ENCODE data around the gene CCL5. TPM values are rescaled to one million over a fixed set of nuclear protein-coding genes. Genes with fewer than 3 reads are reported as not detected.

Gene CCL5
- polyA plus RNA-seq, 4 donors, result 1.3 to 2.1 (median 1.4) TPM

DNA sequence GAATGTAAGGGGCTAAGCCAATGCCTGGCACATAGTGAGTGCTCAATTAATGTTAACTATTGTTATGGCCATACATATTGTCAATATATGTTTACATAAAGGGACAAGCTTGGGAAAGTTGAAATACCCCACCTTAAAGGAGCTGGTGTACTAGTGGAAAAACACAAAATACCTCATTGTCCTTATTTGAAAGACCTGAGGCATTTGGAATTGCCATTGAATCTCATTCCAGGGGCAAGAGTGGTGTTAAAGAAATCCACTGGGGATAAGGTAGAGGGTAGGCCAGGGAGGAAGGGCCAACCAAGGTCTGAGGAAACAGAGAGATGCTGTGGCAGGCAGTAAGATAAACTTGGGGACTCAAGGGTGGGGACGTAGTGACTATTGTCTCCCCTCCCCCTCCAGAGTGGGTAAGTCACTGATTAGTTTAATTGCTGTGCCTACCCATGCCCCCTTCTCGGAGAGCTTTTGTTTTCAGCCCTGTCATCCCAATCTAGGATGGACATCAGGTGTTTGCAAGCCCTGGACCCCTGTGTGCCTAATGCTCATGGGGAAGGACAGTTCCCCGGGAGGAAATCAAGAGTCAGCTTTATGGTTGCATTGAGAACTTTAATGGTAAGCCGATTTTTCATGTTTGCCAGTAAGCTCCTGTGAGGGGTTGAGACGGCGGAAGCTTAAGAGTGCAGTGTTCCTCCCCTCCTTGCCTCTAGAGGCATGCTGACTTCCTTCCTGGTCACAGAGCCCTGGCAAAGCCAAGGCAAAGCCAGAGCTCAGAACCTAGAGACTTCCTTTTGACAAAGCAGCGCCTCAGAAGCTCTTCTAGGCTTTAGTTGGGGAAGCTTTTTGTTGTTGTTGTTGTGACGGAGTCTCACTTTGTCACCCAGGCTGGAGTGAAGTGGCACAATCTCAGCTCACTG, 9.0 kb downstream of the CCL5 start:
- no peak for DNase-seq (ENCODE audit: low read depth in 4 of 4, low spot score in 2 of 4)

DNA sequence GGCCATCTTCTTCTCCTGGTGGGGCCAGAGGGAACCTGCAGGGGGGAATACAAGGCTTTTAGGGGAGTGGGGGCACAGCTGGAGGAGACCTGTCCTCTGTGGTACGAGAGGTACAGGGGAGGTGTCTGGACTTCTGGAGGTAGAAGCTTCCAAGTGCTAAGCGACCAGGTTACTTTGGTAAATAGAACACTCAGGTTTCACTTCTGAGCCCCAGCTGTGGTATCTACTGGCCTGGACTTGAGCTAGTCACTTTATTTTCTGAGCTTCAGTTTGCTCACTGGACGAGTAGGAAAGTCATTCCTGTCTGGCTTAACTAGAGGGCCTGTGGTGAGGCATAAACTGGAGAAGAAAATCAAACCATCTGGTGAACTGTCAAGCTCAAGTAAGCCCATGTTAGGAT, 11.4 kb downstream of the CCL5 start, which contains the start of gene HEATR9:
Gene HEATR9 (minus strand): TSS at position 155 of the 400 bp plus-strand sequence. CDS start 149 bp downstream, at position 6.
- DNase-seq (ENCODE audit: low read depth in 4 of 4, low spot score in 2 of 4), result no peak

DNA sequence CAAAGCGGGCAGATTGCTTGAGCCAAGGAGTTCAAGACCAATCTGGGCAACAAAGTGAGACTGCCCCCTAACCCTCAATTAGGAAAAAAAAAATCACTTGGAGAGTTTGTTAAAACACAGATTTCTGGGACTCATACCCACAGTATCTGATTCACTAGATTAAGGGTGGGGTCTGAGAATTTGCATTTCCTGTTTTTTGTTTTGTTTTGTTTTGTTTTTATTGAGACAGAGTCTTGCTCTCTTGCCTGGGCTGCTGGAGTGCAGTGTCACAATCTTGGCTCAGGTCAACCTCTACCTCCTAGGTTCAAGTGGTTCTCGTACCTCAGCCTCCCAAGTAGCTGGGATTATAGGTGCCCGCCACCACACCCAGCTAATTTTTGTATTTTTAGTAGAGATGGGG, 12.6 kb downstream of the CCL5 start:
- DNase-seq (ENCODE audit: low read depth in 4 of 4, low spot score in 2 of 4), result no peak

DNA sequence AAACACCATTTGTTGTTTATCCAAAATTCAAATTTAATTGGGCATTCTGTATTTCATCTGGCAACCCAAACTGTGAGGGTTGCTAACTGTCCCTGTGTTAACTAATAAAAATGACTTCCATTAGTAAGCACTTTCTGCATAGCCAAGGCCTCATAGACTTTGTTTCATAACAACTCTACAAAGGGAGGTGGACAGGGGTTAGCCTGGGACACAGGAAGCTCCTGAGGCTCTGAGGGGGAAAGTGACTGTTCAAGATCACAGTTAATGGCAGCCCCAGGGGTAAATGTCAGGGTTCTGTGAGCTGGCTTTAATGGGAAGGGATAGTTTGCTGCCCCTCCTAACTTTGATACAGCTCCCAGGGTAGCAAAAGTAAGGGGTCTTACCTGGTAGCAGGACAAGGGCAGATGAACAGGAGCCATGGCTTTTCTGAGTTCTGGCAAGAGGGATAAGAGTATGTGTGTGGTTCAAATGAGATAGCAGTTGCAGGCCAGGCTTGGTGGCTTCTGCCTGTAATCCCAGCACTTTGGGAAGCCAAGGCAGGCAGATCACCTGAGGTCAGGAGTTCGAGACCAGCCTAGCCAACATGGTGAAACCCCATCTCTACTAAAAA, 13.7 kb downstream of the CCL5 start:
- DNase-seq (ENCODE audit: low read depth in 4 of 4, low spot score in 2 of 4), result no peak

DNA sequence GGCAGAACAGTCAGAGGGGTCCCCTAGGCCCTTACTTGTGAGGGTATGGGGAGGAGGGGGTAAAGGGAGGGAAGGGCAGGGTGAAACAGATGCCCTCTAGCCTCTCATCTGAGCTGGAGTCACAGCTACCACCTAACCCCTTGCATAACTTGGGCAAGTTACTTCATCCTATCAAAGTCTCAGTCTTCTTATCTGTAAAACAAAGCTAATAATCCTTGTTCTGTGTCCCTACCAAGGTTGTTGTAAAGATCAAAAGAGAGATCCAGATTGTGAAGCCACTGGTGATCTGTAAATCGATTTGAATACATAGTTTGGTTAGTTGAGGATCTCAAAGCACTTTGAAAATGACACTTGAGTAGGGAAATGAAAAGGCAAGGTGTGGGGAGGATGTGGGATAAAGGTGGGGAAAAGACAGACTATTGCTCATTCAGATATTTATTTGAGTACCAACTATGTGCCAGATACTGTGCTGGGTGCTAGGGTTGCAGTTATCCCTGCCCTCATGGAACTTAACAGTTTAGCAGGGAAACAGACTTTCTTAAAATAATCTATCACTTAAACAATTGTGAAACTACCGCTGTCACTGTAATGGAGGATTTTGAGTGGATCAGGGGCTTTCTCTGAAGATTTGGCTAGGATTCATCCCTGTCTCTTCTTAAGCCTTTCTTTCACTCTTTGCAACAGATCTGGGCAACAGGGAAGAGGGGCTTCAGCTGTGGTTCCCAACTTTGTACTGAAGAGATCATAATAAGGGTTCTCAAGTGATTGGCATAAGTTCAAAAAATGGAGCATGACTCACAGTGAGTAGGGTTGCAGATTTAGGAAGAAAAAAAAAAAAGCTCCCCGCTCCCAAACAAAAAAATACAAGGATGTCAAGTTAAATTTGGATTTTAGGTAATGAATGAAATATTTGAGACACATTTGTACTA, 14.5 kb downstream of the CCL5 start:
- no peak for DNase-seq (ENCODE audit: low read depth in 4 of 4, low spot score in 2 of 4)

DNA sequence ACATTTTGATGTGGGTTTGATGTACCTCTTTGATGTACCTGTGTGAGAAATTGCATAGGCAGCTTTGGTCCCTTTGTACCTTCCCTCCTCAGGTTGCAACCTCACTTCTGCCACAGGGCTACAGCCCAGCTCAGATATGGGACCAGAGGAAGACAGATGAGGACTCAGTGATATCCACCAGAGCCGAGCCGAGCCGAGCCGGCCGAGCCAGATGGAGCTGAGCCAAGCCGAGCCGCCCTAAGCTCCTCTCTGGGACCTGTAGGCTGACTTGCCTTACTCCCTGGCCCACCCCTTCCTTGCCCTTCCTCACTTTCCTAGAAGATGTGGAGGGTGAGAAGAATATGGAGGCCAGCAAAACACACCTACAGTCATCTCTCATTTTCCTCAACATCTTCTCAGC, 15.3 kb downstream of the CCL5 start:
- DNase-seq (ENCODE audit: low read depth in 4 of 4, low spot score in 2 of 4), result no peak

DNA sequence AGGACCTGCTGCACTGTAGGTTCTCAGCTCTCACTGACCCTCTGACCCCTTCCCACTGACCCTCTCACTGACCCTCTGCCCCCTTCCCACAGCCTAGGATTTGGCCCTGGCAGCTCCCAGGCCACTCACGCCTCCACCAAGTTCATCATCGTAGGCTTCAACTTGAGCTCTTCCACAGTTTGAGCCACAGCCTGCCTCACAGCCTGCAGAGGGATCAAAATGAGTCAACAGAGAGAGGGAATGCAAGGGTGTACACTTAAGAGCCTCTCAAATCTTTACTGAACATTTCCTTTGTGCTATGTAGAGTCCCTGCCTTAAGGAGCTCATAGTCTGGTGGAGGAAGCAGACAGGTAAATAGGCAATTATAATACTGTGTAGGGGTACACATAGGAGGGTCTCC, 23.6 kb downstream of the CCL5 start:
- no peak for DNase-seq (ENCODE audit: low read depth in 4 of 4, low spot score in 2 of 4)

DNA sequence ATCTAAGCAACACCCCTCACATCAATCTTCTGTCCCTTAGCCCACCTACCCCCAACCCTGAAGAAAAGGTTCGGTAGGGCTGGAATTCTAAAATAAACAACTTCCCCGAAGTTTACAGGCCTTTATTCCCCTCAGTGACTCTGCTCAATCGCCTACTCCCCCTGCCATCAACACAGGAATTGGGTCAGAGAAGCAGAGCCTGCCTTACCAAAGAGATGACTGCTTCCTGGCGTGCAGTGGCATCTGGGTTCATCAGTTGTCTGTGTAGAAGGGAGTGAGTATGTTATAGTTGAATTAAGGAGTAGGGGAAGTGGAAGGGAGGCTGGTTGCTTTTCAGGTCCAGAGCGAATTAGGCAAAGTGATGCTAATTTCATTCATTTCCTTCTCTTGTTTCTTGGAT, 24.2 kb downstream of the CCL5 start:
- DNase-seq (ENCODE audit: low read depth in 4 of 4, low spot score in 2 of 4), result no peak

DNA sequence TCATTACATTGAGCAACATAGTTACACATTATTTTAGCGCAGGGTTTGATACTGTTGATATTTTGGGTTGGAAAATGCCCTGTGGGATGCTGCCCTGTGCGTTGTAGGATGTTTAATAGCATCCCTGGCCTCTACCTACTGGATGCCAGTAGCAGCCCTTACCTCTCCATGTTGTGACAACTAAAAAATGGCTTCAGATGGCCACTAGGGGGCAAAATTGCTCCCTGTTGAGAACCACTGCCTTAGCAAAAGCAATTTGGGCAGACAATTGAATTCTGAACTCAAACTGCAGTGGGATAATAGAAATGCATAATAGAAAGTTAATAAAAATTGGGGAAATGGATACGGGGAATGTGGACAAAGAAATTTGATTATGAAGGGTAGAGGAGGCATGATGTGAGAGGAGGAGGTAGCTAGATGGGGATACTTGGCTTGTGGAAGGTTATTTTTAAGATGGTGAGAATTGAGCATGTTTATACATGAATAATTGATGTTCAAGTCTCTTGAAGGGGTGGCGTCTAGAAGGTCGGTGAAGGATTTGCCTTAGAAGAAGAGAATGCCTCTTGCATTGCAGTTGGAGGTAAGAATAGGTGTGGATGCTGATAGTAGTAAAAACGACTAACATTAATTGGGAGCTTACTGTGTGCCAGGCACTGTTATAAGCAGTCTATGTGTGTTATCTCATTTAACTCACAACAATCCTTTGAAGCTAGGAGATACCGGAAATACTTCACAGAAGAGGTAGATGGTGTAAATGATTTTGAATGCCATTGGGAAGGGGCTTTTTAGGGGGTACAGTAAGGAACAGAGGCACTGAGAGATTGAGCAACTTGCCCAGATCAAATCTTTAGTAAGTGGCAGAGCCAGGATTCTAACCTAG, 30.5 kb downstream of the CCL5 start:
- DNase-seq (ENCODE audit: low read depth in 4 of 4, low spot score in 2 of 4), result peak; percentile 21 to 61 (median 48)

DNA sequence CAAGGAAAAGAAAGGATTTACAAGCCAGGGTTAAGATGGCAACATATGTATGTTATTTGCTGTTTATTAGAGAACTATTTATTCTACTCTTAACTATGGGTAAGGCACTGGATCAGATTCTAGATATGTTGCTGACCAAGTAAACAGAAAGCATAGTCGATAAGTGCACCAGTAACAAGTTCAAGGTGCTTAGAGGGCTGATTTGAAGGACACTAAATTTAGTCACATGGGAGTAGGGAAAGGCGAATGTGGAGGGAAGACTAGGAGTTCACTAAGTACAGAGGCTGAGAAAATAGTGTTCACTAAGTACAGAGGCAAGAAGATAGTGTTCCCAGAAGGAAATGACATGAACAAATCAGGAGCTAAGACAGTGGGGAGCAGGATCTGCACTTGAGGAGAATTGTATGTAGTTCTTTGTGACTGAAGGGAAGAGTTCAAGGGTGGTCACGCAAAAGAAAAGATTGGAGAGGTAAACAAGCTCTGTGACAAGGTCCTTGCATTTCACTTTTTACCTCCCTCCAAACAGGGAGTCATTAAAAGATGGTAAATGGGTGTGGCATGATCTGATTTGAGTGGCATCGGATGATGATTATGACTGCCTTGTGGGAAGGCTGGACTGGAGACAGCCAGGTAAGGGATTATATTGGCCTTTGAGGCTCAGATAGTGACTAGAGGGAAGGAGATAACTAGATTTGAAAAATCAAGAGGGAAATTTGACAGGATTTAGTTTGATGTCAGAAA, 32.4 kb downstream of the CCL5 start:
- DNase-seq (ENCODE audit: low read depth in 4 of 4, low spot score in 2 of 4), result no peak

DNA sequence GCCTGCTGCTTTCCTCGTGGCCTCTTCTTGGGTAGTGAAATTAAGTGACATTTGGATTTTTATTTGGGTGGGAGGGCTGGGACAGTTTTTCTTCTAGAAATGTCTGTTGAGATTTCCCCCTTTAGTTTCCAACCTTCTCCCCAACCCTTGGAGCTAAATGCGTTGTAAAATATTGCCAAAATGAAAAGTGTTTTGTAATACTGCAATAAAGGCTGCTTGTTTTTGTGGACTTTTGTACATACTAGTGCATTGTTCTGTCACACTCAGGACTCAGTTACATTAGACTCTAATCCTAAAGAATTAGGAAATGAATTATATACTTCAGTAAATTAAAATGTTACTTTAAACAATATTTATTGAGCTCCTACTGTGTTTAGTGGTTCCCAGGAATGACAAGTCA, 33.2 kb downstream of the CCL5 start:
- no peak for DNase-seq (ENCODE audit: low read depth in 4 of 4, low spot score in 2 of 4)

DNA sequence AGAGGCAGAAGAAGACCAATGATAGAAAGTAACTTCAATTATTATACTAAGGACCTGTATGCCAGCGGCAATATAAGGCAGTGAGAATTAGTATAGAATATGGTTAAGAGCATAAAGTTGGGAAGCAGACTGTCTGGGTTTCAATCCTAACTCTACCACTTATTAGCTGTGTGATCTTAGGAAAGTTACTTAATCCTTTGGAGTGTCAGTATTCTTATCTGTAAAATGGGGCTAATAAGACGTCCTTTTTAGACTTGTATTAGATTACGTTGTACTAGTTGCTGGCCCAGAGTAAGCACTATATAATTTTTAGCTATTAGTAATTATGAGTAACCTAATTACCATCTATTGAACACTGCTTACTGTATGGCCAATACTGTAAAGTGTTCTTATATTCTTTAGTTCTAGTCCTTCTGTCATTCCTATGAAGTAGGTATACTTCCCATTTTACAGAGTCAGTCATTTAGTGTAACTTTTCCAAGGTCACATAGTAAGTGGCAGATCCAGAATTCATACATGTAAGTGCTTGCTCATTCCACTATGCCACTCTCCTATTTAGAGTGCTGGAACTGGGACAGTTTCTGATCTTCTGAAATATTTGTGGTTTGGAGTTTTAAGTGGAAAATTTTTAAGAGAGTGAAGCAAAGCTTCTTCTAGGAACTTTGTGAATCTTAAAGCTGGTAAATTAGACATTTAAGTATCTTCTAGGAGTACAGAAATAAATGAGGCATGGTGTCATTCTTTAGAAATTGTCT, 33.9 kb downstream of the CCL5 start:
- no peak for DNase-seq (ENCODE audit: low read depth in 4 of 4, low spot score in 2 of 4)

DNA sequence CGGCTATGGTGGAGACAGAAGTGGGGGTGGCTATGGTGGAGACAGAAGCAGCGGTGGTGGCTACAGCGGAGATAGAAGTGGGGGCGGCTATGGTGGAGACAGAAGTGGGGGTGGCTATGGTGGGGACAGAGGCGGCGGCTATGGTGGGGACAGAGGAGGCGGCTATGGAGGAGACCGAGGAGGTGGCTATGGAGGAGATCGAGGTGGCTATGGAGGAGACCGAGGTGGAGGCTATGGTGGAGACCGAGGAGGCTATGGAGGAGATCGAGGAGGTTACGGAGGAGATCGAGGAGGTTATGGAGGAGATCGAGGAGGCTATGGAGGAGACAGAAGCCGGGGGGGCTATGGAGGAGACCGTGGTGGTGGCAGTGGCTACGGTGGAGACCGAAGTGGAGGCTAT, 35.6 kb downstream of the CCL5 start:
- DNase-seq (ENCODE audit: low read depth in 4 of 4, low spot score in 2 of 4), result no peak

DNA sequence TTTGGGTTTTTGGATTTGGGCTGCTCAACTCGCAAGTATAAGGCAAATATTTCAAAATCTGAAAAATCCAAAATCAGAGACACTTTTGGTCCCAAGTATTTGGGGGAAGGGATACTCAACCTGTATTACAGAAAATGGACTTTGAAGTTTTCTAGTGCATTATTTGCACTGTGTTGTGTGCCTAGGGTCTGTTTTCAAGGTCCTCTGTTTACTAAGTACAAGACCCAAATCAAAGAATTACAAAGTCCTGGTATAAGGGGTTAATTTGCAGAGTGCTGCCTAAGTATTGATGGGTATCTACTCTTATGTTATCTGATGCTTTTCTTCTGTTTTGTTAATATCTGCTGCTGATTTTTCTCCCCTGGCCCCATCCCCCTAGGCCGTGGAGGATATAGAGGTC, 36.5 kb downstream of the CCL5 start:
- DNase-seq (ENCODE audit: low read depth in 4 of 4, low spot score in 2 of 4), result no peak

DNA sequence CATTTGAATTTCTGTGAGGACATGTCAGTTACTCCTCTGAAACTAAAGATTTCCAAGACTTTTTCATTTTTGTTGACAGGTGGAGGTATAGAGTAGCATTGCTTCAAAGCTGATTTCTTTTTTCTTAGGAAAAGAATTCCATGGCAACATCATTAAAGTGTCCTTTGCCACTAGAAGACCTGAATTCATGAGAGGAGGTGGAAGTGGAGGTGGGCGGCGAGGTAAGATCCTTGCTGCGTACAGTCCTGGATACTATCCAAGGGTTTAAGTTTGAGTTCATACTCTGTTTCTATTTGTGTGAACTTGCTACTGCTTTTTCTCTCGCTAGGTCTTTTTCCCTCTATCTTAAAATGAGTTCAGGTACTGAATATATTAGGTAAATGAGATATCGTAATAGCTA, 37.9 kb downstream of the CCL5 start:
- DNase-seq (ENCODE audit: low read depth in 4 of 4, low spot score in 2 of 4), result no peak

DNA sequence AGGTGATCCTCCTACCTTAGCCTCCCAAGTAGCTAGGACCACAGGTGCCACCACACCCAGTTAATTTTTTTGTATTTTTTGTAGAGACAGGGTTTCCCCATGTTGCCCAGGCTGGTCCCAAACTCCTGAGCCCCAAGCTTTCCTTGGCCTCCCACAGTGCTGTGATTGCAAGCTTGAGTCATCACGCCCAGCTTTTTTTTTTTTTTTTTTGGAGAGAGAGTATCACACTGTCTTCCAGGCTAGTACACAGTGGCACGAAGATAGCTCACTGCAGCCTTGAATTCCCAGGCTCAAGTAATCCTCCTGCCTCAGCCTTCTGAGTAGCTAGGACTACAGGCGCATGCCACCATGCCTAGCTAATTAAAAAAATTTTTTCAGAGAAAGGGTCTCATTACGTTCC, 38.7 kb downstream of the CCL5 start:
- no peak for DNase-seq (ENCODE audit: low read depth in 4 of 4, low spot score in 2 of 4)

DNA sequence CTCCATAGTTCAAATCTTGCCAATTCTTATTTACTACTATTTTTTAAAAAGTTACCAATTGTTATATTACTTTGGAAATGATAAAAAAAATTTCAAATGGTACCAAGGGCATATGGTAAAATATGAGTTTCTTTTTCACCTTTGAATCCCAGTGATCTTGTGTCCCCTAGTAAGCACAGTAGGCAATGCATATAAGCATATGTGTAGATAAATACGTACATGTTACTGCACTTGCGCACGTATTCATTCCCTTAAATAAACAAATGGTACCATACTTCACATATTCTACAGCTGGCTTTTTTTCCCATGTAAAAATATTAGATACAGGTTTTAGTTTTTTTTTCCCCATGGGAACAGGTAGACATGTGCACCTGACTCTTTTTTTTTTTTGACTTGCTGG, 39.1 kb downstream of the CCL5 start:
- DNase-seq (ENCODE audit: low read depth in 4 of 4, low spot score in 2 of 4), result no peak

DNA sequence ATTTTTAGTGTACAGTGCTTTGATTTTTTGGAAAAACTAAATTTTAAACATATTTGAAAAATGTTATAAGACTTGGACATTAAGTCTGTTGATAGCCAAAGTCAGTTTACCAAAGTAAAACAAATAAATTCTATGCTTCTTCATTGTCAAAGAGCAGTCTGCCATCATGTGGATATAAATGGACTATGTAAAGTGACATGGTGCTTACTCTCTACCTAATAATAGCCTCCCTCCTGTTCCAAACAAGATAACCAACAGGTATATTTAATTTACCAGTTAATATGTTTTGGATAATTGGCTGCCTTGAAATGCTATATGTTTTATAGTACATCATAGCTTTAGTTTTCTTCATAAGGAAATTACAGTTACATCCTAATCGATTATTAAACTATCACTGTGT, 55.0 kb downstream of the CCL5 start:
- DNase-seq (ENCODE audit: low read depth in 4 of 4, low spot score in 2 of 4), result no peak
